ENCODE results near the gene SCN3B. TPM values are rescaled to one million over a fixed set of nuclear protein-coding genes. Genes with fewer than 3 reads are reported as not detected.

SCN3B gene
- total and polyA plus RNA-seq, 2 of the 13 experiments (the other 11 are each of a cell fraction or from before 2014, with no cell fraction given) = 0.07 to 0.11 TPM

DNA sequence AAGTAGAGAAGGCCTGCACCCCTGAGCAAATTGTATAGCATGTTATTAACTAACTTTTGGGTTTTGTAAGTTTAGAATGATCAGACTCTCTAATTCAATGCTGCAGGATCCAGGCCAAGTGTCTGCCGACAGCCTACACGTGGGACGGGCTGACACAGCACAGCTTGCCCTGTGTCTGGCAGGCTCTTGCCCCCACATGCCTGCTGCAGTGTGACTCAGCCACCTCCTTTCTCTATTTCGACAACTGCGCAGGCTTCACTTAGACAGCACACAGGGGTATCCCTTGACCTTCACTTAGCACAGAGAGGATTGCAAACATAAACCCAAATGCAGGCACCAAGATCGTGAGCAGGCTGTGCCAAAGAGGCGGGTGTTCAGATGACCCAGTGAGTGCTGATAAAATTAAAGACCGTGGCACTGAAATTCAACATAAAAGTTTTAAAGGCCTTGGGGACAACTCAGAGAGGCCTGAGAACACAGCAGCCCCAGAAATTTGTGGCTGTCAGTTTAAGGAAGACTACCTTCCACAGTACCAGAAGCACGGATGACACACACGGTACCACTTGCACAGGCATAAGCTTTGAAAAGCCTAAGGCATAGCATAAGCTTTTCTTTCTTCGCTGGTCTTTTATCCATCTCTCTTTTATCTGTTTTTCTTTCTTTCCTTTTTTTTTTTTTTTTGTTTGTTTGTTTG is 37.8 kb downstream of the SCN3B start (continued):
- TF ChIP-seq, protein P1, sequence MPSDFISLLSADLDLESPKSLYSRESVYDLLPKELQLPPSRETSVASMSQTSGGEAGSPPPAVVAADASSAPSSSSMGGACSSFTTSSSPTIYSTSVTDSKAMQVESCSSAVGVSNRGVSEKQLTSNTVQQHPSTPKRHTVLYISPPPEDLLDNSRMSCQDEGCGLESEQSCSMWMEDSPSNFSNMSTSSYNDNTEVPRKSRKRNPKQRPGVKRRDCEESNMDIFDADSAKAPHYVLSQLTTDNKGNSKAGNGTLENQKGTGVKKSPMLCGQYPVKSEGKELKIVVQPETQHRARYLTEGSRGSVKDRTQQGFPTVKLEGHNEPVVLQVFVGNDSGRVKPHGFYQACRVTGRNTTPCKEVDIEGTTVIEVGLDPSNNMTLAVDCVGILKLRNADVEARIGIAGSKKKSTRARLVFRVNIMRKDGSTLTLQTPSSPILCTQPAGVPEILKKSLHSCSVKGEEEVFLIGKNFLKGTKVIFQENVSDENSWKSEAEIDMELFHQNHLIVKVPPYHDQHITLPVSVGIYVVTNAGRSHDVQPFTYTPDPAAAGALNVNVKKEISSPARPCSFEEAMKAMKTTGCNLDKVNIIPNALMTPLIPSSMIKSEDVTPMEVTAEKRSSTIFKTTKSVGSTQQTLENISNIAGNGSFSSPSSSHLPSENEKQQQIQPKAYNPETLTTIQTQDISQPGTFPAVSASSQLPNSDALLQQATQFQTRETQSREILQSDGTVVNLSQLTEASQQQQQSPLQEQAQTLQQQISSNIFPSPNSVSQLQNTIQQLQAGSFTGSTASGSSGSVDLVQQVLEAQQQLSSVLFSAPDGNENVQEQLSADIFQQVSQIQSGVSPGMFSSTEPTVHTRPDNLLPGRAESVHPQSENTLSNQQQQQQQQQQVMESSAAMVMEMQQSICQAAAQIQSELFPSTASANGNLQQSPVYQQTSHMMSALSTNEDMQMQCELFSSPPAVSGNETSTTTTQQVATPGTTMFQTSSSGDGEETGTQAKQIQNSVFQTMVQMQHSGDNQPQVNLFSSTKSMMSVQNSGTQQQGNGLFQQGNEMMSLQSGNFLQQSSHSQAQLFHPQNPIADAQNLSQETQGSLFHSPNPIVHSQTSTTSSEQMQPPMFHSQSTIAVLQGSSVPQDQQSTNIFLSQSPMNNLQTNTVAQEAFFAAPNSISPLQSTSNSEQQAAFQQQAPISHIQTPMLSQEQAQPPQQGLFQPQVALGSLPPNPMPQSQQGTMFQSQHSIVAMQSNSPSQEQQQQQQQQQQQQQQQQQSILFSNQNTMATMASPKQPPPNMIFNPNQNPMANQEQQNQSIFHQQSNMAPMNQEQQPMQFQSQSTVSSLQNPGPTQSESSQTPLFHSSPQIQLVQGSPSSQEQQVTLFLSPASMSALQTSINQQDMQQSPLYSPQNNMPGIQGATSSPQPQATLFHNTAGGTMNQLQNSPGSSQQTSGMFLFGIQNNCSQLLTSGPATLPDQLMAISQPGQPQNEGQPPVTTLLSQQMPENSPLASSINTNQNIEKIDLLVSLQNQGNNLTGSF (CRISPR knock-in tag; IDR thresholded peaks at IDR 0.05) = no peak
- TF ChIP-seq ZNF567 (CRISPR knock-in tag; IDR thresholded peaks at IDR 0.05; ENCODE audit: borderline replicate concordance) = no peak

DNA sequence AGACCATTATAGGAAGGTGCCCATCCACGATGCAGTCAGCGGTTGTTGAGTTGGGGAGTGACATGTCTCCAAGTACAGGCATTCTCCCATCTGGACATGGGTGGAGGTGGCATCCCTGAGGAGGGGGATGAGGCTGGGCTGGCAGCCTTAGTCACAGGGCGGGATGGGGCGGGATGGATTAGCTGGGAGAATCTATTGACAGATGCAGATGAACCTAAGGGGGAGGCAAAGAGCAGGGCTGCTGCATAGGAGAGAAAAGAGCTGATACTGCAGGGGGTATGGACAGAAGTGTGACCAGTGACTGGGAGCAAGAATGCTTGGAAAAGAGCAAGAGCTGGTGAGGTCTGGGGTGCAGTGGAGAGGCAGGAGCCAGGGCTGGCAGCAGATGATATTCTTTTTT is 42.7 kb downstream of the SCN3B start:
- CTCF ChIA-PET (ENCODE audit: low intra/inter-chr PET ratio, low total read pairs) = no interaction called here
- 73% methylated on average over 4 of the region's 4 CpGs for WGBS (ENCODE audit: low lambda C conversion rate)

More for the DNA sequence above, 42.7 kb downstream of the SCN3B start:
- no peak for TF ChIP-seq ATRX (CRISPR knock-in tag; IDR thresholded peaks at IDR 0.05; ENCODE audit: borderline replicate concordance)
- no peak for FAIRE-seq
- no peaks in the 10 kb centered on the region for H4K20me1 ChIP-seq (ENCODE audit: insufficient read depth, low read length)
- H3K27me3 ChIP-seq (ENCODE audit: control insufficient read depth in 1 of 2, insufficient read depth in 2 of 2, low read length in 2 of 2) = no peaks in the 10 kb centered on the region
- POLR2A ChIA-PET = no interaction called here
- H3K27ac ChIP-seq (ENCODE audit: extremely low read length, insufficient read depth, low read length) = no peak overlapping the region
- intact Hi-C loops (cut with micrococcal nuclease; ENCODE audit: unreplicated experiment) (no loop called here), in situ Hi-C loops (cut with HindIII; ENCODE audit: extremely low pct_ligation_motif_present, low pct_unique_long_range_greater_than_20kb) (no loop called here)
- no peaks in the 10 kb centered on the region for H3K4me1 ChIP-seq (ENCODE audit: insufficient read depth, low read length)
- H3K9me3 ChIP-seq (ENCODE audit: low read length) = no peaks in the 10 kb centered on the region
- no peak overlapping the region for H3K4me2 ChIP-seq (ENCODE audit: low read depth, low read length)
- no peaks in the 10 kb centered on the region for H3K79me2 ChIP-seq (ENCODE audit: insufficient read depth, low read length)
- H3K36me3 ChIP-seq (replicated peaks in 1 of 2; ENCODE audit: control insufficient read depth in 1 of 2, insufficient read depth in 2 of 2, low read length in 2 of 2) = no peaks in the 10 kb centered on the region
- no peak overlapping the region for H3K9ac ChIP-seq (ENCODE audit: insufficient read depth, low read depth, low read length)
- H3K4me3 ChIP-seq (replicated peaks in 1 of 3; ENCODE audit: insufficient read depth in 1 of 3, low read depth in 2 of 3, low read length in 3 of 3) = no peak overlapping the region
- no TSS peak for BruUV-seq (replicated peaks)
- no peak for ATAC-seq
- no peak overlapping the region for H2AFZ ChIP-seq (ENCODE audit: low read length)
- no peak for DNase-seq (ENCODE audit: low spot score)
